OCI-M2 (cell line): ENCODE measurements around the gene PLCXD3.

ENCODE experiments used
- DNase-seq: peaks from one replicate; lab custom pipeline; 2025; ENCODE audit not compliant: unreplicated experiment; lab: John Stamatoyannopoulos, UW

PLCXD3 gene

GRCh38 chr5:41415242-41415641 is 95.2 kb downstream of the PLCXD3 start:
- DNase-seq, result no peak

- no peak for DNase-seq
Observed at GRCh38 chr5:41414598-41414997, 95.8 kb downstream of the PLCXD3 start.

GRCh38 chr5:41413074-41413473 is 97.3 kb downstream of the PLCXD3 start:
- no peak for DNase-seq

- no peak for DNase-seq
Observed at GRCh38 chr5:41412496-41412895, 97.9 kb downstream of the PLCXD3 start.

- no peak for DNase-seq
Observed at GRCh38 chr5:41410737-41411136, 99.7 kb downstream of the PLCXD3 start.

GRCh38 chr5:41410307-41410706 is 100.1 kb downstream of the PLCXD3 start:
- DNase-seq, result no peak

GRCh38 chr5:41408676-41409443 is 101.5 kb downstream of the PLCXD3 start:
- no peak for DNase-seq

- no peak for DNase-seq
Observed at GRCh38 chr5:41406936-41407335, 103.5 kb downstream of the PLCXD3 start.

GRCh38 chr5:41406424-41406823 is 104.0 kb downstream of the PLCXD3 start:
- DNase-seq, result no peak

- DNase-seq, result no peak
Observed at GRCh38 chr5:41404757-41405156, 105.6 kb downstream of the PLCXD3 start.

GRCh38 chr5:41403846-41404245 is 106.6 kb downstream of the PLCXD3 start:
- no peak for DNase-seq

- no peak for DNase-seq
Observed at GRCh38 chr5:41402845-41403244, 107.6 kb downstream of the PLCXD3 start.

- no peak for DNase-seq
Observed at GRCh38 chr5:41399839-41400238, 110.6 kb downstream of the PLCXD3 start.

GRCh38 chr5:41392016-41392415 is 118.4 kb downstream of the PLCXD3 start:
- DNase-seq, result no peak

GRCh38 chr5:41374631-41375030 is 135.8 kb downstream of the PLCXD3 start:
- DNase-seq, result no peak

- DNase-seq, result no peak
Observed at GRCh38 chr5:41373230-41373629, 137.2 kb downstream of the PLCXD3 start.

- DNase-seq, result no peak
Observed at GRCh38 chr5:41371738-41372137, 138.7 kb downstream of the PLCXD3 start.

- DNase-seq, result no peak
Observed at GRCh38 chr5:41370482-41370881, 139.9 kb downstream of the PLCXD3 start.

GRCh38 chr5:41369799-41370198 is 140.6 kb downstream of the PLCXD3 start:
- DNase-seq, result no peak

- DNase-seq, result no peak
Observed at GRCh38 chr5:41368158-41368557, 142.2 kb downstream of the PLCXD3 start.

- no peak for DNase-seq
Observed at GRCh38 chr5:41365369-41365768, 145.0 kb downstream of the PLCXD3 start.

- no peak for DNase-seq
Observed at GRCh38 chr5:41364346-41364745, 146.1 kb downstream of the PLCXD3 start.

GRCh38 chr5:41363343-41363986 is 146.9 kb downstream of the PLCXD3 start:
- DNase-seq, result no peak
